ENCODE results near the gene LGR6.

DNA sequence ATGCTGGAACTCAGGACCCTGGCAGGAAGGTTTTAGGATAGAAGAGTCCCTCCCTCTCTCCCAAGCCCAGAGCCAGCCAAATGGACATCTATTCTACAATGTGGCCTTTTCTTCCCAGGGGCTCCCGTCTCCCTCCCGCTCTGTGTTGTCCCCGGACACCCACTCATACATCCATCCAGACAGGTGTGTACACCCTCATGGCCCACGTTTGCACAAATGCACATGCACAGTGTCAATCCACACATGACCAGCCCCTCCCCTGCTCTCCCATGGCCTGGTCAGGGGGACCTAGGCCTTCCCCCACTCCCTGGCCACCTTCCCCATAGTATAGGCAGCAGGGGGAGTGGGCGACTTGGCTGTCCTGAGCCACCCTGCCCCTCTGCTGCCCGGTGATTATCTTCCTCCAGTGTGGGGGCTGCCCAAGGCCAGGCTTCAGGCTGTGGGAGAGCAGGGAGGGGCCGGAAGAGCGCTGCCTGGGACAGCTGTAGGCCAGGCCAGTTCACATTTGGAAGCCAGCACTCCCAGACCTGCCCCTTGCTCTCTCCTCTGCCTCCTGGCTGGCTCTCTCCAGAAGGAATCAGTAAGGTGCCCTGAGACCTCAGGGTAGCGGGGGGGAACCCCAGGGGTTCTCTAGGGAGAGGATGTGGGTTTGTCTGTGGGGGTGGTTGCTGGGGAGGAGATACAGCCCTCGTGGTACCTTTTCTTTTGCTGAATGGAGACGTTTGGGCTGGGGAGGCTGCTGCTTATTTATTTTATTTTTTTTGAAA lies 29.1 kb upstream of the LGR6 start:
- TF ChIP-seq, protein P1, sequence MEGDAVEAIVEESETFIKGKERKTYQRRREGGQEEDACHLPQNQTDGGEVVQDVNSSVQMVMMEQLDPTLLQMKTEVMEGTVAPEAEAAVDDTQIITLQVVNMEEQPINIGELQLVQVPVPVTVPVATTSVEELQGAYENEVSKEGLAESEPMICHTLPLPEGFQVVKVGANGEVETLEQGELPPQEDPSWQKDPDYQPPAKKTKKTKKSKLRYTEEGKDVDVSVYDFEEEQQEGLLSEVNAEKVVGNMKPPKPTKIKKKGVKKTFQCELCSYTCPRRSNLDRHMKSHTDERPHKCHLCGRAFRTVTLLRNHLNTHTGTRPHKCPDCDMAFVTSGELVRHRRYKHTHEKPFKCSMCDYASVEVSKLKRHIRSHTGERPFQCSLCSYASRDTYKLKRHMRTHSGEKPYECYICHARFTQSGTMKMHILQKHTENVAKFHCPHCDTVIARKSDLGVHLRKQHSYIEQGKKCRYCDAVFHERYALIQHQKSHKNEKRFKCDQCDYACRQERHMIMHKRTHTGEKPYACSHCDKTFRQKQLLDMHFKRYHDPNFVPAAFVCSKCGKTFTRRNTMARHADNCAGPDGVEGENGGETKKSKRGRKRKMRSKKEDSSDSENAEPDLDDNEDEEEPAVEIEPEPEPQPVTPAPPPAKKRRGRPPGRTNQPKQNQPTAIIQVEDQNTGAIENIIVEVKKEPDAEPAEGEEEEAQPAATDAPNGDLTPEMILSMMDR (IDR thresholded peaks at IDR 0.05; ENCODE audit: low read length), result no peak
- TF ChIP-seq EZH2 (IDR thresholded peaks at IDR 0.05; ENCODE audit: borderline replicate concordance, low read length), result no peak

All from OCI-LY1 (cell line).